ENCODE data around the gene RNF113A.

GRCh38 chrX:119919835-119920585 lies 48.5 kb upstream of the RNF113A start:
- TF ChIP-seq CTCF (conservative IDR thresholded peaks at IDR 0.05; ENCODE audit: low read length) = no peak
- TF ChIP-seq EZH2phosphoT487 (IDR thresholded peaks at IDR 0.05; ENCODE audit: borderline replicate concordance, low read depth, low read length) = no peak
